HG02678 (cell line): ENCODE results near the gene SSBP3.

ENCODE experiments used
- ATAC-seq: cut with Tn5 transposase; IDR thresholded peaks from one replicate; pipeline ENCODE4 v1.9.1; 2021; ENCODE audit warnings: mild to moderate bottlenecking, moderate library complexity; ENCODE audit not compliant: unreplicated experiment

SSBP3 gene

DNA sequence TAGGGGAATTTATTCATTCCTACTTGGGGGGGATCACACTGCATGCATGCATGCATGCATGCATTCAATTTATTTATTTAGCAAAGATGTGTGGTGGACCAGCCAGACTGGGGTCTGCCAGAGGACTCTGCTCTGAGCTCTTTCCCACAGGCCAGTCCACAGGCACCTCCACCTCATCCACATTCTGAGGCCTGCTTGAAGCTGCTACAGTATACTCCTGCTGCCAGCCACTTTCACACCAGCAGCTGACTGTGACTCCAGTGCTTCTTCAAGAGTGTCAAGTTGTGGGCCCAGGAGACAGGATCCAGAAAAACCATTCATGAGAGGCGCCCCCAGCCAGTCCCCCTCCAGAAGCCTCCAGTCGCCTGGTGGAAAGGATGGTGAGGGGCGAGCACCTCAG lies 30.9 kb downstream of the SSBP3 start:
- no peak for ATAC-seq

DNA sequence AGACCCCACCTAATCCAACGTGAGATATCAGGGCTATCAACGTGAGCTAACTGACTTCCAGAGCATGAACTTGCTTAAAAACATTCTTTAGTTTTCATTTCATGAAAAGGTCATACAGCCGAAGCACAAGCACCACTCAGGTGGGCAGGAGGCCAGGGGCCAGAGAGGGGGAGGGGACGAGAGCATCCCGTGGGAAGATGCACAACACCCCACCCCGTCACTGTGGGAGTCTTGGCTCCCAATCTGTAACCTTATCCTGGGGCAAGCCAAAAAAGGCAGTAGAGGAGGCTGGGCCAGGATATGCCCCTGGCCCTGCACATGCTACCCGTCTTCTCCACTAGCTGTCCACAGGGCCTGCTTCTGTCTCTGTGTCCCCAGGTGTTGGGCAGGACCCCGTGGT lies 31.4 kb downstream of the SSBP3 start:
- ATAC-seq: no peak

- no peak for ATAC-seq
Observed at GRCh38 chr1:54372978-54373377, 33.2 kb downstream of the SSBP3 start.

DNA sequence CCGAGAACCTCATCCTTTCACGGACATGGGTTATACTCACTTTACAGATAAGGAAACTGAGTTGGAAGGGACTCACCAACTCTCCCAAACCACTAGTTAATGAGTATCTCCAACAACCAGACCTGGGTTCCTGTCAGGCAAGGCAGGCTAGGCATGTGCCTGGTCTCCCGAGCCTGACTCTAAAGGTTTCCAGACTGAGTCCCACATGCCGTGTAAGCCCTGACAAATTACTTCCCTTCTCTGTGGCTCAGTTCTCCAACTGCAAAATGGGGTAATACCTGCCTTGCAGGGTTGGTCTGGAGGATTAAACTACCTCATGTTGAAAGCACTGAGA lies 34.3 kb downstream of the SSBP3 start:
- peak; percentile 42 for ATAC-seq

DNA sequence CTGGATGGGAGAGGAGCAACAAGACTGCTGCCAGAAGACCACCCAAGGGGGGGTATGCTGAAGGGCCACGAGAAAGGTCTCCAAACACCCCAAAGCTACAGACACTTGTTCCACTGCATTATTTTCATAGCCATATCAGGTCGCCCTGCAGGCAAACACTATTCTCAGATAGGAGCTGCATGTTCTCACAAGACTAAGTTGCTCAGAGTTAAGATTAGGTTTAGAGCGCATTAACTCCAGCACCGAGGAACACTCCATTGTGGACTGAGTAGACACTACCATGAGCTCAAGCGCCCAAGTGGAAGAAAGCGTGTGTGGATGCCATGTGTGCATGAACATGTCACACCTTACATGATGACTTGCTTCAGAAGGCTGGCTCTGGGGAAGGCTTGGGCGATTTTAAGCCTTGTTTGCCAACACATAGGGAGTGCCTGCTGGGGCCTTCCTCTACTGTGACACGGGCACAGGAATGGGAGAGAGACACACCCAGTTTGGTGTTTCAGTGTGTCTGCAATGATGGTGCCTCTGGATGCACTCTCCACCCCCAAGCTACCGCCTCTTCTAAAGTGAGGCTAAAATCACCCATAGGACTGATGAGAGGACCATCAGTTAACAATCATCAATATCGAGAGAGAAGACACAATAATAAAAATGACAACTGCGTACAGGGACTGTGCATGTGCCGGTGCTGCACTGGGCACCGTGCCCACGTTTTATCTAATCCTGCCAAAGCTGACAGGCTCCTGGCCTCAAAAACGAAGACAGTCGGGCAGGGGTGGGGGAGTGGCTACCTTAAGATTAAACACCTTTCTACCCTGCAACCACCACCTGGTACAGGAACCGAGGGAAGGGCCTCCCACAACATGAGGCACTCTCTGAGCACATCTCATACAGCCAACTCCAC lies 34.9 kb downstream of the SSBP3 start:
- no peak for ATAC-seq

GRCh38 chr1:54370287-54370989 lies 35.8 kb downstream of the SSBP3 start:
- no peak for ATAC-seq

GRCh38 chr1:54367613-54368012 lies 38.6 kb downstream of the SSBP3 start:
- no peak for ATAC-seq

DNA sequence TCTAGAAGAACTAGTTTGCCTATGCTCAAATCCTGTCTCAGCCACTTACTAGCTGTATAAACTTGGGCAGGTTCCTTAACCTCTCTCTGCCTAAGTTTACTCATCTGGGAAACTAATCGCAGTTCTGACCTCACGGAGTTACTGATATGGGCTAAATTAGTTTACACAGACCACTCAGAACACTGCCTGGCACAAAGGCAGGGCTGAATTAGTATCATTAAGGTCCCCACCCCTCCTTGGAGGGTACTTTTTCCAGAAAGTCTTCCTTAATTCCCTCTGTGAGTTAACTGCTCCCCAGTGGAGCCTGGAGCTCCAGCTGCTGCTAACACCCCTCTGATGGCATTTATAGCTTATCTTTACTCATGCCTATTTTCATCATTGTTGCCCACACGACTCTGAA lies 40.3 kb downstream of the SSBP3 start:
- ATAC-seq: no peak

- no peak for ATAC-seq
Observed at GRCh38 chr1:54365398-54365797, 40.8 kb downstream of the SSBP3 start.

GRCh38 chr1:54364995-54365394 lies 41.2 kb downstream of the SSBP3 start:
- ATAC-seq: no peak

DNA sequence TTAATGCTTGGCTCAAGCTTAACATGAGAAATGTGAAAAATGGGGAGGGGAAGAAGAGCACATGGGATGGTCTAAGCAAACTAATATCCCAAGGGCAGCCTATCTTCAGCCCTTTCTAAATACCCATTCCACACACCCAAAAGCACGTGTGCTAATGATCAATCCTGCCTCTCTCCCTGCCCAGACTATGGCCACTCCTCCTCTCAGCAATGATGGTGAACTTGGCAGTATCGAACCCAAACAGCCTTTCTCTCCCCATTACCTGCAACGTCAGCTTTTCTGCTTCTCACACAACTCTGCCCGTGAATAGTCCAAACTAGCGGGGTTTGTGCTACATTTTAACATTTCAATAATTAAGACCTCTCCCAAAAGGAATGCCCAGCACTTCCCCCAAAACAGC lies 41.6 kb downstream of the SSBP3 start:
- ATAC-seq: no peak

DNA sequence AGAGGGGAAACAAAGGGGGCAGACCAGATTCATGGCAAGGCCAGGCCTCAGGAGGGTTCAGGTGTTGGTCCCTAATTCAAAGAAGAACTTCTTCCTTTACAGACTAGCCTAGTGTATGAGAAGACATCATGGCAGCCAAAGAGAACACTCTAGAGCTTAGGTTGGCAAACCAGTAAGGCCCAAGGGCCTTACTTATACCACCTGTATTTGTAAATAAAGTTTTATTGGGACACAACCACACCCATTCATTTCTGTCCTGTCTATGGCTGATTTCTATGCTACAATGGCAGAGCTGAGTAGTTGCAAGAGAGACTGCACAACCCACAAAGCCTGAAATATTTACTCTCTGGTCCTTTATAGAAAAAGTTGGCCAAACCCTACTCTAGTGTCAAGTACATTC lies 42.3 kb downstream of the SSBP3 start:
- ATAC-seq: no peak

DNA sequence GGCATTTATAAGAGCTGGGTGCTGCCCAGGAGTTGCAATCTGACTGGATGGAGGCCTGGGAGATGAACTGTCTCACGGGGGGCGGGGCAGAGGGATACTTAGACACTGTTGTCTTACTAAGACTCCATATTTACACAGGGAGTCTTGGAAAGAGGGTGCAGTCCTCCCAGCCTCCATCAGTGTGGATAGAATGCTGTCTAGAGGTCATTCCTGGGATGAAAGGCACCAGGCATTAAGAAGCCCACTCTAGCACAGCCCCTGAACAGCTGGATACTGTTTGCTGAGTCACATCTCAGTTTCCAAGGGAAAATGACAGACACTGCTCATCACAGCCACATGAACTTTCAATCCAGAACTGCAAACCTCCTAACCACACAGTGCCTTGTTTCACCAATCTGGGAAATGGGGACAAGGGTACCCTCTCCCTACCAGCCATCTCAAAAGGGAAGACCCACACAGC lies 43.3 kb downstream of the SSBP3 start:
- no peak for ATAC-seq

GRCh38 chr1:54361342-54361741 lies 44.9 kb downstream of the SSBP3 start:
- no peak for ATAC-seq

DNA sequence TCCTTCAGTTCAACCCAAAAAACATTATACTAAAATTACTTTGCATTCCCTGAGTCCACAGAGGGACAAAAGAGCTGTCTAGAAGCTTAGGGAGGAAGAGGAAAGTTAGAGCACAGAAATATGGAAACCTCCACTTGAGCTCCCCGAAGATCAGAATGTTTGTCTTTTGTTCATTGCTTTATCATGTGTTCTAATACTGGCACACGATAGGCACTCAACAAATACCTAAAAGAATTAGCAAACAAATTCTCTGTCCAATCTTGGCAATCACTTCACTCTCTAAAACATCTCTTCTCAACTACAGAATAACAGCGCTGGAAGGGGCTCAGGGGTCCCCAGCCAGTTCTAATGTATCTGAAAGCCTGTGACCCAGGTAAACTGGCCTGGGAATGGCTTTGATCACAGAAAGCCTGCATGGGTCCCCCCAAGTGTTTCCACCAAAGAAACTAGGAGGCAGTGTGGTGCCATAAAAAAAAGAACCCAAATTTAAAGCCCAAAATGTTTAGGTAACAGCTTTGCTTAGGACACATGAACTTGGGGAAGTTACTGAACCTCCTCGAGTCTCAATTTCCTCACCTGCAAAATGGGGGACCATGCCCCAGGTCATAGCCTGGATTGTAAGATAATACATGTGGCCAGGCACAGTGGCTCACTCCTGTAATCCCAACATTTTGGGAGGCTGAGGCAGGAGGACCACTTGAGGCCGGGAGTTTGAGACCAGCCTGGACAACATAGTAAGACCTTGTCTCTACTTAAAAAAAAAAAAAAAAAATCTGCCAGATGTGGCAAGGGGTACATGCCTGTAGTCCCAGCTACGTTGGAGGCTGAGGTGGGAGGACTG lies 45.8 kb downstream of the SSBP3 start:
- ATAC-seq: no peak

DNA sequence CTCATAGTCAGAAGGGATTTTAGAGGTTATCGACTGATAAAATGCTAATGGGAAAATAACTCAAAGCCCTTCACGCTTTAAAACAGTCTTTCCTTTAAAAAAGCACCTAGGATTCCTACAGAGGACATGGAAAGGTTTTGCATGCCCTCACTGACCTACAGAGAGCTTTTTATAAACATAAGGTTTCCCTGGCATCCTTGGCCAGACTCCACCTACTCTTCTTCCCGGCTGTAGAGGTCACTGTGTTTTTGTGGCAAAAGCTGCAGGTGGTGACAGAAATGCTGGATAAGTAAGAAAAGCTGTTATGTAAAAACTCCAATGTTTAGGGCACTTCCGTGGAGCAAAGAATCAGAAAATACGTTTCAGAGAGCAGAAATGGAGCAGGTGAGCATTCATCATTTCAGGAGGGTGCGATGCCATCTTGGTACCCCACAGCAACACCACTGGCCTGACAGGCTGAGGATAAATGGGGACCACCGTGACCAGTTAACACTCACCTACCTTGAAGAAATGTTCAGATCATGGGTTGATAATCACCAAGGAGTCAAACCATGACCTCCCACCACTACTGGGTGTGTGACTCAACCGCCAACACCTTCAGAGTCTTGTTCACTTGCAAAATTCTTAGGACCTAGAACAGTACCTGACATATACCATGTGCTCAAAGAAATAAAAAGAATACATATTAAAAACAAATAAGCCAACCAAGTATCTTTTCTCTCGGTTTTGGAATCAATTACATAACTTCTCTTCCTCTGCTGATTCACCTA lies 46.6 kb downstream of the SSBP3 start:
- ATAC-seq: no peak

DNA sequence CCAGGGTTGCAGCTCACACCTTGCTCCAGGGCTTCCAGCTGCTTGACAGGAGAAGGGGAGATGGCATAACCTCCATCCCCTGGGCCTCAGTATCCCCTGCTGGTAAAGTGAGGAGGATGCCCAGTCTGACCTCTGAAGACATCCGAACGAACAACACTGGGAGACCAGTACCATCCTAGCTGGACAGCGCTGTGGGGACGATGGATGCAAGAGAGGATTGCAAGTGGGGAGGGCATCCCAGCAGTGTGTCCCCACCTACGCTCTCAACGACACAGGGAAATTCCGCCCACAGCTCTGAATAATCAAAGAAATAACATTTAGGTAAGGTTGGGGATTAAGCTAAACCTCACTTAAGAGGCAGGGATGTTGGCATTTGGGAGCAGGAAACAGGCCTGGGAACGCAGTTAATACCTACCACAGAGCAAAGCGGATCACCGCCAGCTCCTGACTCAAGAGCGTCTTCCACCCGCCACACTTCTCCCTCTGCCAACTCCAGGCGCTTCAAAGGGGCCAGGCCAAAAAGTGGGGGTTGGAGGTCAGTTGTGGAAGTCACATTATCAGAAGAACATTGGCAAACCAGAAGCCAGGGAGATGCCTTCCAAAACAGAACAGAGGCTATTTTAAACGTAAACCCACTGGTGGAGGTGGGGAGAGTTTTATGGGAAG lies 47.6 kb downstream of the SSBP3 start:
- no peak for ATAC-seq

DNA sequence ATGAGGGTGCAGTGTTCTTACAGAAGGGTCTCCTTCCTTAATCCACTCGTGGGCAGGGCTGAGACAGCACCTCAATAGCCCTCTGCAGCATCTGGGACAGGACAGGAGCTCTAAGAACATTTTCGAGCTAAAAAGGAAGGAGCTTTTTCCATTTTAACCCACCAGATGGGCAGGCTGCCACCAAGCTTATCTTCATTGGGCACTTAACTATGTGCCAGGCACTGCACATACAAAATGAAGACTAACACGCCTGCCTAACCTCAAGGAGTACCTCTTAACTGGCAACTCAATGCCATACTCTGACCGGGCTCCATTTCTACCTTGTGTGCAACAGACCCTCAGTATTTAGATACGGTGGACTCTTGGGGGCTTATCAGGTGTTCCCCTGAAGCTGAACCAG lies 48.2 kb downstream of the SSBP3 start:
- ATAC-seq: no peak

DNA sequence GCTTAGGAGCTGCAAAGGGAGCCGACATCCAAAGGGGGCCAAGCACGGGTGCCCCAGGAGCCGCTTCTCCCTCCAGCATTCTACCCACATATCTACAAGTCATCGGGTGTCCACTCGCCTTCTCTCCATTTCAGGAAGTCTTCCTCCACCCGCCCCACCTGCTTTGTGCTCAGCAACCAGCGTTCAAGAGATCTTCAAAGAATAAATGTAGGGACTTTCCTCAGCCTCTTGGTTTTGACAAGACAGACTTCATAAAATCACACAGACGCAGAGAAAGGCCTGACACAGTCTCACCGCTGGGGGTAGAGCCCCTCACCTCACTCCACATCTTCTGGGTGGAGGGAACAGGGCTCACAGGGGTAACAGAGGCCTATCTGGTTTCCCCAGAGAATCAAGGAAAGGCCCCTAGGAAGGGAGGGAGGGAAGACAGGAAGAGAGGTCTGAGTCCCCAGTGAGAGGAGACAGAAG lies 49.5 kb downstream of the SSBP3 start:
- ATAC-seq: peak; percentile 65
